Kidney tubule cell (primary cell): ENCODE measurements around the gene NUDCD2.
A peak's percentile ranks its signal among the peaks of the same experiment; 100 is the strongest.
"Not testable (repeated sequence)": the region's sequence is repeated elsewhere in the genome, so short reads cannot be mapped to it uniquely, and the experiment has no call there.

Source experiments
- DNase-seq: peaks from one replicate; pipeline ENCODE4 v3.0.0-alpha.2; 2018; ENCODE audit warnings: low spot score

The NUDCD2 gene

GRCh38 chr5:163426128-163426527 is 33.8 kb downstream of the NUDCD2 start:
- not testable (repeated sequence) for DNase-seq

GRCh38 chr5:163424836-163425235 is 35.1 kb downstream of the NUDCD2 start:
- DNase-seq = no peak

- not testable (repeated sequence) for DNase-seq
Observed at GRCh38 chr5:163415673-163416072, 44.2 kb downstream of the NUDCD2 start.

- DNase-seq = no peak
Observed at GRCh38 chr5:163410505-163410904, 49.4 kb downstream of the NUDCD2 start.

GRCh38 chr5:163409384-163409783 is 50.5 kb downstream of the NUDCD2 start:
- DNase-seq = no peak

- peak; percentile 67 for DNase-seq
Observed at GRCh38 chr5:163408311-163408923, 51.5 kb downstream of the NUDCD2 start.

GRCh38 chr5:163407034-163407655 is 52.8 kb downstream of the NUDCD2 start:
- DNase-seq = peak; percentile 49

GRCh38 chr5:163404364-163405173 is 55.3 kb downstream of the NUDCD2 start:
- DNase-seq = no peak

GRCh38 chr5:163402007-163402406 is 57.9 kb downstream of the NUDCD2 start:
- no peak for DNase-seq

- peak; percentile 35 for DNase-seq
Observed at GRCh38 chr5:163401271-163401670, 58.6 kb downstream of the NUDCD2 start.

- no peak for DNase-seq
Observed at GRCh38 chr5:163399923-163400322, 60.0 kb downstream of the NUDCD2 start.

- DNase-seq = no peak
Observed at GRCh38 chr5:163397354-163397753, 62.5 kb downstream of the NUDCD2 start.

- DNase-seq = not testable (repeated sequence)
Observed at GRCh38 chr5:163396818-163397340, 63.0 kb downstream of the NUDCD2 start.
